ENCODE measurements around the gene SLC25A23.

- TF ChIP-seq EZH2 (IDR thresholded peaks at IDR 0.05; ENCODE audit: borderline replicate concordance, low read depth, low read length, severe bottlenecking) = no peak
- no peak for TF ChIP-seq CTCF (IDR thresholded peaks at IDR 0.05; ENCODE audit: borderline replicate concordance, extremely low read depth, low read length, poor library complexity, severe bottlenecking)
Observed at GRCh38 chr19:6418562-6418932, 41.0 kb downstream of the SLC25A23 start.
